Renal pelvis (tissue), 4 donors: Measurements from ENCODE around the gene TAB2. TPM values are rescaled to one million over a fixed set of nuclear protein-coding genes. Genes with fewer than 3 reads are reported as not detected.
"Not testable (repeated sequence)": the region's sequence is repeated elsewhere in the genome, so short reads cannot be mapped to it uniquely, and the experiment has no call there.

Experiments
- DNase-seq: peaks from one replicate; pipeline ENCODE4 v3.0.0-alpha.2; 2013
- polyA plus RNA-seq, 3 donors: library from polyadenylated mRNA; unstranded; fragments of 120-200 nt; gene quantifications; one replicate each; pipeline ENCODE4 v1.2.1, GENCODE V29; 2013; ENCODE audit not compliant: insufficient read length in 3 of 3

The TAB2 gene
- polyA plus RNA-seq, 3 donors, result 81.5 to 86.3 (median 84.1) TPM

GRCh38 chr6:149331043-149331807 lies 13.7 kb downstream of the TAB2 start:
- DNase-seq, result no peak

GRCh38 chr6:149331871-149332270 lies 14.4 kb downstream of the TAB2 start:
- no peak for DNase-seq

- no peak for DNase-seq
Observed at GRCh38 chr6:149332602-149333265, 15.2 kb downstream of the TAB2 start.

- DNase-seq, result no peak
Observed at GRCh38 chr6:149333266-149333620, 15.7 kb downstream of the TAB2 start.

- no peak for DNase-seq
Observed at GRCh38 chr6:149334201-149334600, 16.7 kb downstream of the TAB2 start.

- DNase-seq, result no peak
Observed at GRCh38 chr6:149334682-149335160, 17.2 kb downstream of the TAB2 start.

- DNase-seq, result no peak
Observed at GRCh38 chr6:149335924-149336608, 18.6 kb downstream of the TAB2 start.

GRCh38 chr6:149336609-149336928 lies 19.1 kb downstream of the TAB2 start:
- DNase-seq, result no peak

GRCh38 chr6:149337320-149337719 lies 19.8 kb downstream of the TAB2 start:
- DNase-seq, result no peak

GRCh38 chr6:149340200-149340599 lies 22.7 kb downstream of the TAB2 start:
- DNase-seq, result no peak

- no peak for DNase-seq
Observed at GRCh38 chr6:149342525-149342924, 25.0 kb downstream of the TAB2 start.

- DNase-seq, result no peak
Observed at GRCh38 chr6:149343501-149343900, 26.0 kb downstream of the TAB2 start.

- no peak for DNase-seq
Observed at GRCh38 chr6:149346078-149346477, 28.6 kb downstream of the TAB2 start.

- no peak for DNase-seq
Observed at GRCh38 chr6:149347067-149347466, 29.6 kb downstream of the TAB2 start.

GRCh38 chr6:149349279-149349678 lies 31.8 kb downstream of the TAB2 start:
- DNase-seq, result not testable (repeated sequence)

- no peak for DNase-seq
Observed at GRCh38 chr6:149354009-149354408, 36.5 kb downstream of the TAB2 start.

- DNase-seq, result no peak
Observed at GRCh38 chr6:149356081-149356750, 38.7 kb downstream of the TAB2 start.

GRCh38 chr6:149357726-149358538 lies 40.4 kb downstream of the TAB2 start:
- DNase-seq, result no peak

GRCh38 chr6:149359440-149359839 lies 41.9 kb downstream of the TAB2 start:
- no peak for DNase-seq

- DNase-seq, result no peak
Observed at GRCh38 chr6:149360536-149360935, 43.0 kb downstream of the TAB2 start.

- no peak for DNase-seq
Observed at GRCh38 chr6:149362289-149362688, 44.8 kb downstream of the TAB2 start.

GRCh38 chr6:149363154-149363553 lies 45.6 kb downstream of the TAB2 start:
- no peak for DNase-seq
